Pons (tissue), 1 donor: ENCODE measurements around the gene SCNN1B.
"Not testable (repeated sequence)": the region's sequence is repeated elsewhere in the genome, so short reads cannot be mapped to it uniquely, and the experiment has no call there.

Source experiments
- DNase-seq: peaks from one replicate; pipeline ENCODE4 v3.0.0-alpha.2; 2016; ENCODE audit warnings: low spot score

The SCNN1B gene

GRCh38 chr16:23381702-23382101, 79.6 kb downstream of the SCNN1B start:
- not testable (repeated sequence) for DNase-seq

GRCh38 chr16:23382279-23382678, 80.2 kb downstream of the SCNN1B start:
- DNase-seq = no peak

GRCh38 chr16:23383881-23384280, 81.8 kb downstream of the SCNN1B start:
- no peak for DNase-seq

GRCh38 chr16:23384878-23385277, 82.8 kb downstream of the SCNN1B start:
- no peak for DNase-seq

GRCh38 chr16:23385441-23385840, 83.3 kb downstream of the SCNN1B start:
- DNase-seq = no peak

GRCh38 chr16:23387666-23388065, 85.6 kb downstream of the SCNN1B start:
- no peak for DNase-seq

- no peak for DNase-seq
Measured at GRCh38 chr16:23388786-23389185, 86.7 kb downstream of the SCNN1B start.

- DNase-seq = no peak
Measured at GRCh38 chr16:23389201-23389600, 87.1 kb downstream of the SCNN1B start.

- DNase-seq = not testable (repeated sequence)
Measured at GRCh38 chr16:23389936-23390335, 87.8 kb downstream of the SCNN1B start.

- DNase-seq = no peak
Measured at GRCh38 chr16:23391381-23392222, 89.5 kb downstream of the SCNN1B start.

GRCh38 chr16:23392223-23392600, 90.1 kb downstream of the SCNN1B start:
- DNase-seq = no peak

GRCh38 chr16:23394141-23394831, 92.2 kb downstream of the SCNN1B start:
- DNase-seq = no peak

GRCh38 chr16:23395732-23396131, 93.6 kb downstream of the SCNN1B start:
- no peak for DNase-seq

- DNase-seq = no peak
Measured at GRCh38 chr16:23397464-23397863, 95.4 kb downstream of the SCNN1B start.

GRCh38 chr16:23398987-23399805, 97.1 kb downstream of the SCNN1B start:
- peak; percentile 7 for DNase-seq

- DNase-seq = not testable (repeated sequence)
Measured at GRCh38 chr16:23400447-23400846, 98.3 kb downstream of the SCNN1B start.

GRCh38 chr16:23401139-23401538, 99.0 kb downstream of the SCNN1B start:
- no peak for DNase-seq

- no peak for DNase-seq
Measured at GRCh38 chr16:23402100-23402499, 100.0 kb downstream of the SCNN1B start.

GRCh38 chr16:23403547-23403946, 101.4 kb downstream of the SCNN1B start:
- DNase-seq = no peak

- DNase-seq = no peak
Measured at GRCh38 chr16:23406024-23406423, 103.9 kb downstream of the SCNN1B start.

GRCh38 chr16:23406546-23407240, 104.6 kb downstream of the SCNN1B start:
- DNase-seq = no peak
